Measurements from ENCODE around the gene NUCB2. TPM values are rescaled to one million over a fixed set of nuclear protein-coding genes. Genes with fewer than 3 reads are reported as not detected.

The NUCB2 gene
- total and polyA plus RNA-seq, 2 of the 13 experiments (the other 11 are each of a cell fraction or from before 2014, with no cell fraction given): 54.2 to 82.4 TPM

- POLR2A ChIA-PET: no interaction called here
These were observed 3.7 kb upstream of the NUCB2 start for GRCh38 chr11:17272801-17273200.

GRCh38 chr11:17273211-17273610 lies 3.3 kb upstream of the NUCB2 start:
- in situ Hi-C loops (cut with HindIII; ENCODE audit: extremely low pct_ligation_motif_present, low pct_unique_long_range_greater_than_20kb) (loop anchor here (25.0 kb wide), 1 partner anchor 161 kb away; no protein-coding TSS in a partner anchor), intact Hi-C loops (cut with micrococcal nuclease; ENCODE audit: unreplicated experiment) (no loop called here)
- DNase-seq (ENCODE audit: low spot score) (no peak), FAIRE-seq (no peak), ATAC-seq (no peak)
- no peaks in the 10 kb centered on the region; a peak in 1 of 5 replicates for H3K27me3 ChIP-seq (ENCODE audit: control insufficient read depth in 1 of 2, insufficient read depth in 2 of 2, low read length in 2 of 2)
- ChIA-PET POLR2A (no interaction called here), CTCF (ENCODE audit: low intra/inter-chr PET ratio, low total read pairs) (no interaction called here)
- H2AFZ ChIP-seq (ENCODE audit: low read length): peak overlapping the region; percentile 57
- H3K9me3 ChIP-seq (ENCODE audit: low read length): no peaks in the 10 kb centered on the region
- TF ChIP-seq SKI (IDR thresholded peaks at IDR 0.05; ENCODE audit: partially characterized antibody): no peak
- TF ChIP-seq ZNF280B (CRISPR knock-in tag; IDR thresholded peaks at IDR 0.05; ENCODE audit: borderline replicate concordance): no peak
- TF ChIP-seq ZNF24 (IDR thresholded peaks at IDR 0.05): no peak
- TF ChIP-seq MBD4 (IDR thresholded peaks at IDR 0.05; ENCODE audit: borderline replicate concordance, low read length): no peak
- no peak for TF ChIP-seq ZNF138 (CRISPR knock-in tag; IDR thresholded peaks at IDR 0.05; ENCODE audit: low read depth)
- no peak for TF ChIP-seq MED1 (CRISPR knock-in tag; IDR thresholded peaks at IDR 0.05)
- TF ChIP-seq MATR3 (CRISPR knock-in tag; IDR thresholded peaks at IDR 0.05): no peak
- TF ChIP-seq KDM2A (CRISPR knock-in tag; IDR thresholded peaks at IDR 0.05; ENCODE audit: borderline replicate concordance, low read depth): no peak
- TF ChIP-seq FLYWCH1 (CRISPR knock-in tag; IDR thresholded peaks at IDR 0.05): no peak
- no peak for TF ChIP-seq TBP (CRISPR knock-in tag; IDR thresholded peaks at IDR 0.05)
- H3K4me1 ChIP-seq (ENCODE audit: insufficient read depth, low read length): peaks cover 39% of the 10 kb centered on the region
- peak overlapping the region; percentile 31; the same call in 1 of the 2 replicates for H3K9ac ChIP-seq (ENCODE audit: insufficient read depth, low read depth, low read length)
- WGBS (ENCODE audit: low lambda C conversion rate): 9% methylated on average over 6 of the region's 6 CpGs
- BruUV-seq (replicated peaks): no TSS peak
- H3K4me3 ChIP-seq (replicated peaks in 1 of 3; ENCODE audit: insufficient read depth in 1 of 3, low read depth in 2 of 3, low read length in 3 of 3): peak overlapping the region in 1 of 3 experiments; percentile 28; a peak in 3 of 6 replicates
- no peaks in the 10 kb centered on the region for H3K79me2 ChIP-seq (ENCODE audit: insufficient read depth, low read length)
- peak overlapping the region; percentile 68 for H3K4me2 ChIP-seq (ENCODE audit: low read depth, low read length)
- no peaks in the 10 kb centered on the region for H3K36me3 ChIP-seq (replicated peaks in 1 of 2; ENCODE audit: control insufficient read depth in 1 of 2, insufficient read depth in 2 of 2, low read length in 2 of 2)
- H4K20me1 ChIP-seq (ENCODE audit: insufficient read depth, low read length): no peaks in the 10 kb centered on the region
- H3K27ac ChIP-seq (ENCODE audit: extremely low read length, insufficient read depth, low read length): no peak overlapping the region

More at GRCh38 chr11:17272801-17273200, 3.7 kb upstream of the NUCB2 start:
- peak overlapping the region; percentile 68 for H3K4me2 ChIP-seq (ENCODE audit: low read depth, low read length)
- CTCF ChIA-PET (ENCODE audit: low intra/inter-chr PET ratio, low total read pairs): no interaction called here
- FAIRE-seq (no peak), ATAC-seq (no peak), DNase-seq (ENCODE audit: low spot score) (no peak)
- no peaks in the 10 kb centered on the region for H3K9me3 ChIP-seq (ENCODE audit: low read length)
- H4K20me1 ChIP-seq (ENCODE audit: insufficient read depth, low read length): no peaks in the 10 kb centered on the region
- WGBS (ENCODE audit: low lambda C conversion rate): 8% methylated on average over 1 of the region's 1 CpG
- H3K79me2 ChIP-seq (ENCODE audit: insufficient read depth, low read length): no peaks in the 10 kb centered on the region
- H3K9ac ChIP-seq (ENCODE audit: insufficient read depth, low read depth, low read length): peak overlapping the region; percentile 31; the same call in 1 of the 2 replicates
- peak overlapping the region; percentile 57 for H2AFZ ChIP-seq (ENCODE audit: low read length)
- TF ChIP-seq RBM22 (optimal IDR thresholded peaks at IDR 0.05; ENCODE audit: low read length): no peak
- H3K27me3 ChIP-seq (ENCODE audit: control insufficient read depth in 1 of 2, insufficient read depth in 2 of 2, low read length in 2 of 2): no peaks in the 10 kb centered on the region; a peak in 1 of 5 replicates
- H3K27ac ChIP-seq (ENCODE audit: extremely low read length, insufficient read depth, low read length): no peak overlapping the region
- intact Hi-C loops (cut with micrococcal nuclease; ENCODE audit: unreplicated experiment) (no loop called here), in situ Hi-C loops (cut with HindIII; ENCODE audit: extremely low pct_ligation_motif_present, low pct_unique_long_range_greater_than_20kb) (loop anchor here (25.0 kb wide), 1 partner anchor 160 kb away; no protein-coding TSS in a partner anchor)
- H3K4me1 ChIP-seq (ENCODE audit: insufficient read depth, low read length): peaks cover 37% of the 10 kb centered on the region
- H3K4me3 ChIP-seq (replicated peaks in 1 of 3; ENCODE audit: insufficient read depth in 1 of 3, low read depth in 2 of 3, low read length in 3 of 3): peak overlapping the region in 1 of 3 experiments; percentile 28; a peak in 3 of 6 replicates
- BruUV-seq (replicated peaks): no TSS peak
- no peaks in the 10 kb centered on the region for H3K36me3 ChIP-seq (replicated peaks in 1 of 2; ENCODE audit: control insufficient read depth in 1 of 2, insufficient read depth in 2 of 2, low read length in 2 of 2)
